Measurements from ENCODE around the gene ZNF248. TPM values are rescaled to one million over a fixed set of nuclear protein-coding genes. Genes with fewer than 3 reads are reported as not detected.

ZNF248 gene
- polyA plus RNA-seq, 1 experiment: 10.2 TPM

- TF ChIP-seq CTCF (IDR thresholded peaks at IDR 0.05; ENCODE audit: low read depth, low read length): no peak
- no peak for DNase-seq (ENCODE audit: low read depth, low spot score)
- Histone ChIP-seq H3K27me3 (ENCODE audit: control insufficient read depth, insufficient read depth, low read length) (no peaks in the 10 kb centered on the region), H3K9me3 (ENCODE audit: control insufficient read depth, insufficient read depth, low read length) (peaks cover 7% of the 10 kb centered on the region; the same call in 1 of the 2 replicates), H3K27ac (ENCODE audit: low read depth, low read length) (no peak overlapping the region), H3K4me3 (ENCODE audit: low read depth, low read length) (no peak overlapping the region)
- CTCF ChIA-PET: no interaction called here
- POLR2A ChIA-PET: no interaction called here
Measured at GRCh38 chr10:37826806-37827205, 30.6 kb downstream of the ZNF248 start.

- Histone ChIP-seq H3K27me3 (ENCODE audit: control insufficient read depth, insufficient read depth, low read length) (no peaks in the 10 kb centered on the region), H3K27ac (ENCODE audit: low read depth, low read length) (no peak overlapping the region), H3K4me3 (ENCODE audit: low read depth, low read length) (no peak overlapping the region), H3K9me3 (ENCODE audit: control insufficient read depth, insufficient read depth, low read length) (peaks cover 19% of the 10 kb centered on the region)
- DNase-seq (ENCODE audit: low read depth, low spot score): no peak
- TF ChIP-seq CTCF (IDR thresholded peaks at IDR 0.05; ENCODE audit: low read depth, low read length): no peak
- POLR2A ChIA-PET: no interaction called here
- CTCF ChIA-PET: no interaction called here
Measured at GRCh38 chr10:37821237-37821636, 36.2 kb downstream of the ZNF248 start.

GRCh38 chr10:37819797-37820196 is 37.6 kb downstream of the ZNF248 start:
- H3K4me3 ChIP-seq (ENCODE audit: low read depth, low read length): no peak overlapping the region
- H3K27ac ChIP-seq (ENCODE audit: low read depth, low read length): no peak overlapping the region
- ChIA-PET POLR2A (no interaction called here), CTCF (no interaction called here)
- DNase-seq (ENCODE audit: low read depth, low spot score): no peak
- peaks cover 21% of the 10 kb centered on the region for H3K9me3 ChIP-seq (ENCODE audit: control insufficient read depth, insufficient read depth, low read length)
- no peak for TF ChIP-seq CTCF (IDR thresholded peaks at IDR 0.05; ENCODE audit: low read depth, low read length)
- no peaks in the 10 kb centered on the region for H3K27me3 ChIP-seq (ENCODE audit: control insufficient read depth, insufficient read depth, low read length)

- Histone ChIP-seq H3K27ac (ENCODE audit: low read depth, low read length) (no peak overlapping the region), H3K4me3 (ENCODE audit: low read depth, low read length) (no peak overlapping the region), H3K9me3 (ENCODE audit: control insufficient read depth, insufficient read depth, low read length) (peaks cover 15% of the 10 kb centered on the region), H3K27me3 (ENCODE audit: control insufficient read depth, insufficient read depth, low read length) (no peaks in the 10 kb centered on the region)
- CTCF ChIA-PET: no interaction called here
- TF ChIP-seq CTCF (IDR thresholded peaks at IDR 0.05; ENCODE audit: low read depth, low read length): no peak
- POLR2A ChIA-PET: no interaction called here
- DNase-seq (ENCODE audit: low read depth, low spot score): no peak
Measured at GRCh38 chr10:37816290-37816689, 41.1 kb downstream of the ZNF248 start.

GRCh38 chr10:37813763-37814162 is 43.6 kb downstream of the ZNF248 start:
- Histone ChIP-seq H3K27ac (ENCODE audit: low read depth, low read length) (no peak overlapping the region), H3K27me3 (ENCODE audit: control insufficient read depth, insufficient read depth, low read length) (no peaks in the 10 kb centered on the region), H3K4me3 (ENCODE audit: low read depth, low read length) (no peak overlapping the region), H3K9me3 (ENCODE audit: control insufficient read depth, insufficient read depth, low read length) (peaks cover 9% of the 10 kb centered on the region; the same call in 1 of the 2 replicates)
- CTCF ChIA-PET: no interaction called here
- no peak for DNase-seq (ENCODE audit: low read depth, low spot score)
- POLR2A ChIA-PET: no interaction called here
- TF ChIP-seq CTCF (IDR thresholded peaks at IDR 0.05; ENCODE audit: low read depth, low read length): no peak

Data from AG04450 (cell line).